HEK293T (cell line): Measurements from ENCODE around the gene COMMD2.

Experiments
- FOXM1 ChIP-seq: fragments of 450-650 bp; IDR thresholded peaks from 2 replicates; pipeline ENCODE4 v1.6.1; 2017; ENCODE audit warnings: mild to moderate bottlenecking, borderline replicate concordance
- SUZ12 ChIP-seq: fragments of 450-650 bp; IDR thresholded peaks from 2 replicates; pipeline ENCODE4 v1.6.1; 2016; ENCODE audit warnings: mild to moderate bottlenecking

- no peak for TF ChIP-seq FOXM1
- no peak for TF ChIP-seq SUZ12
These were observed 7.7 kb downstream of the COMMD2 start for GRCh38 chr3:149744606-149745005.
